CD4-positive, CD25-positive, alpha-beta regulatory T cell (primary cell): ENCODE measurements around the gene SLC16A6. TPM values are rescaled to one million over a fixed set of nuclear protein-coding genes. Genes with fewer than 3 reads are reported as not detected.
"Not testable (repeated sequence)": the region's sequence is repeated elsewhere in the genome, so short reads cannot be mapped to it uniquely, and the experiment has no call there.

Experiments
- ATAC-seq, 2 donors: fragments of 150-1000 bp; cut with Tn5 transposase; one replicate each; pipeline ENCODE4 v1.10.0; 2021; ENCODE audit warnings: low read depth in 2 of 2, moderate number of reproducible peaks in 2 of 2, moderate library complexity in 1 of 2
- DNase-seq, 3 donors: peaks; one replicate each; pipeline versions ENCODE4 v3.0.0 to v3.0.0-alpha.2; 2012 to 2022; ENCODE audit warnings: mixed read lengths in 1 of 3
- H3K27ac ChIP-seq: one replicate; pipeline ENCODE4 v1.7.0; 2013; ENCODE audit warnings: mild to moderate bottlenecking, low read length; ENCODE audit not compliant: insufficient read depth, poor library complexity, severe bottlenecking
- H3K27me3 ChIP-seq: one replicate; pipeline ENCODE4 v1.7.0; 2013; ENCODE audit warnings: low read length; ENCODE audit not compliant: control insufficient read depth, insufficient read depth
- H3K36me3 ChIP-seq: one replicate; pipeline ENCODE4 v1.7.0; 2013; ENCODE audit warnings: mild to moderate bottlenecking, low read length, moderate library complexity; ENCODE audit not compliant: control insufficient read depth, insufficient read depth
- H3K4me1 ChIP-seq: 2 replicates; pipeline ENCODE4 v1.7.0; 2013; ENCODE audit warnings: mild to moderate bottlenecking, low read length; ENCODE audit not compliant: insufficient read depth, control insufficient read depth, poor library complexity, severe bottlenecking
- H3K4me3 ChIP-seq: one replicate; pipeline ENCODE4 v1.7.0; 2013; ENCODE audit warnings: low read depth, mild to moderate bottlenecking, low read length, moderate library complexity
- H3K9me3 ChIP-seq, 2 experiments: 1 replicate in 1 of 2; 2 replicates in 1 of 2; pipeline ENCODE4 v1.7.0; 2013; ENCODE audit warnings: low read length in 2 of 2, mild to moderate bottlenecking in 1 of 2, moderate library complexity in 1 of 2; ENCODE audit not compliant: control insufficient read depth in 2 of 2
- H3K27ac Mint-ChIP-seq, 3 donors: one replicate each; pipeline ENCODE4 v1.8.0; 2020 to 2022; ENCODE audit warnings: mild to moderate bottlenecking in 3 of 3, mixed read lengths in 3 of 3, moderate library complexity in 2 of 3
- H3K27me3 Mint-ChIP-seq: one replicate; pipeline ENCODE4 v1.8.0; 2022; ENCODE audit warnings: mild to moderate bottlenecking, mixed read lengths
- H3K36me3 Mint-ChIP-seq: one replicate; pipeline ENCODE4 v1.8.0; 2020; ENCODE audit warnings: mixed read lengths
- H3K4me1 Mint-ChIP-seq, 4 donors: one replicate each; pipeline ENCODE4 v1.8.0; 2020 to 2022; ENCODE audit warnings: mixed read lengths in 4 of 4, mild to moderate bottlenecking in 1 of 4
- H3K4me3 Mint-ChIP-seq, 4 donors: one replicate each; pipeline ENCODE4 v1.8.0; 2020 to 2022; ENCODE audit warnings: mild to moderate bottlenecking in 4 of 4, mixed read lengths in 4 of 4, moderate library complexity in 3 of 4
- H3K9me3 Mint-ChIP-seq, 7 donors: one replicate each; pipeline ENCODE4 v1.8.0; 2020 to 2022; ENCODE audit warnings: mixed read lengths in 7 of 7, mild to moderate bottlenecking in 3 of 7, moderate library complexity in 2 of 7
- polyA plus RNA-seq, 4 donors: library from polyadenylated mRNA; unstranded; fragments of 300-500 nt; fragmentation: Illumina TruSeq; gene quantifications; one replicate each; pipeline ENCODE4 v1.2.3, GENCODE V29; 2021
- total RNA-seq: library from RNA; stranded (reverse); gene quantifications from one replicate; pipeline ENCODE4 v1.2.3, GENCODE V29; 2022

The SLC16A6 gene
- total and polyA plus RNA-seq, 5 donors from 2014 or later: 1.9 to 11.5 (median 3.0) TPM

DNA sequence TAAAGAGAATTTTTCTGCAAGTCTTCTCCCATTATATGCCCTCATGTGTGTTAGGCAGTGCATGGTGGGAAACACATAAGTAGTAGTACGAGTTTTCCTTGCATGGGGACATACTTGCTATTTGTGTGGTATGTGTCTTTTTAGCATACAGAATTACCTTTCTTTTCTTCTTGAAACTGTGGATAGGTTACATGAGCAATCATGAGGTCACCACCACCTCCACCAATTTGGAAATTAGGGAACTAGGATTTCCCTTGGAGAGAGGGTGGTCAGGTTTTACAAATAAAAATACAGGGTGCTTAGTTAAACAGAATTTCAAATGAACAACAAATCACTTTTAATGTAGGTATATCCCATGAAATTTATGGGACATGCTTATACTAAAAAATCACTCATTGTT lies 59.4 kb downstream of the SLC16A6 start:
- Histone ChIP-seq H3K9me3 (no peaks in the 10 kb centered on the region), H3K4me1 (peaks cover 3% of the 10 kb centered on the region), H3K36me3 (no peaks in the 10 kb centered on the region), H3K4me3 (no peak overlapping the region), H3K27ac (no peak overlapping the region), H3K27me3 (no peaks in the 10 kb centered on the region)
- H3K4me3 Mint-ChIP-seq: no peak overlapping the region
- no peaks in the 10 kb centered on the region for H3K27me3 Mint-ChIP-seq
- H3K9me3 Mint-ChIP-seq: no peaks in the 10 kb centered on the region
- peaks cover 0 to 29% (median 14%) of the 10 kb centered on the region in 4 donors for H3K4me1 Mint-ChIP-seq
- DNase-seq: no peak
- no peak overlapping the region for H3K27ac Mint-ChIP-seq
- no peak for ATAC-seq
- H3K36me3 Mint-ChIP-seq: peaks cover 12% of the 10 kb centered on the region

- H3K27me3 Mint-ChIP-seq: not testable (repeated sequence)
- H3K27ac Mint-ChIP-seq: peak overlapping the region in 2 of 3 donors; percentile 32 to 46
Measured at GRCh38 chr17:68231131-68231530, 59.8 kb downstream of the SLC16A6 start.

DNA sequence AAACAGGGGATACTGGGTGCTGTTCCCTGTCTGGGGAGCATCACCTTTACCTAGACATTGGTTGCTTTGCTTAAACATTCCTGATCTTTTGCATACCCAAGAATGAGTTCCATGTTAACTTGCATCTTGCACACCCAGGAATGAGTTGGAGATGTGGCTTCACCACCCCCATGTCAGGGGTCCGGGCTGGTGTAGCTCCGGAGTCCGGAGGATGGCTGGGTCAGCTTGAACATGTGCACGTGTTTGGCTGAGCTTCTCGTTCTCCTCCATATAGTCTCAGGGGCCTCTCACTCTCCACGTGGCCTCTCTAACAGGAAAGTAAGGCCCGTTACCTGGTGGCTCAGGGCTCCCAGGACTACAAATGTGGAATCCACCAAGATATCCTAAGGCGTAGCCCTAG lies 61.3 kb downstream of the SLC16A6 start:
- H3K27ac ChIP-seq: no peak overlapping the region

More at GRCh38 chr17:68231131-68231530, 59.8 kb downstream of the SLC16A6 start:
- H3K4me1 Mint-ChIP-seq: peaks cover 0 to 29% (median 14%) of the 10 kb centered on the region in 4 donors
- not testable (repeated sequence) for H3K4me1 ChIP-seq, H3K9me3 ChIP-seq, H3K27me3 ChIP-seq, DNase-seq, H3K27ac ChIP-seq, H3K36me3 ChIP-seq, H3K4me3 Mint-ChIP-seq, H3K4me3 ChIP-seq, ATAC-seq, H3K9me3 Mint-ChIP-seq
- peaks cover 12% of the 10 kb centered on the region for H3K36me3 Mint-ChIP-seq

DNA sequence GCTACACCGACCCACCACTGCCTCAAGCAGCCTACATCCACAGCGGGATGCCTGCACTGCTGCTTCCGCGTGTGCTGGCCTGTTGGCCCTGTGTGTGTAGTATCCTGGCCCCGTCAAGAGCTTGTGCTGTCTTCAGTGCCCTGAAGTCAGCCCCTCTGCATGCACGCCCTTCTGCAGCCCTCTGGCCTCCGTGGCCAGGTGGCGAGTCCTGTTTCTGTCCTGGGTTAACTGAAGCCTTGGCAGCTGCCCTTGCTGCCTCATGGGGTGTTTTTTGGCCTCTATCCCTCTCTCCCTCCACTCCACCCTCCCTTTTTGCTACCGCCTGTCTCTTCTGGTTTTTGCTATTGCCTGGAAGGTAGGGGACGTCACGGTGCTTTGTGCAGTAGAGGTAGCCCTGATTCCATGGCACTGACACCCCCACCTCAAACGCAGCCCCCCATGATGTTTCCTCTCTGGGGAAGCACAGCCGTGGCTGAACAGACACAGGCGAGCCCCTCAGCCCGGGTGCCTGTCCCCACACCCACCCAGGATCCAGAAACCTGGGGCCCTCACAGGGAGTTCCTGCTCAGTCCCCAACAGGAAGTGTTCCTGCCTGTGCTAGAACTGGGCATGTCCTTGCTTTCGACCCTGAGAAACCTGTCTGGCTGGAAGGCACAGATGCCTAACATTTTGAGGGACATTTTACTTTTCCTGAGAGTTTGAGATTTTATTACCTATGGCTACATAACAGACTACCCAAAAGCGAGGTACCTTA lies 61.9 kb downstream of the SLC16A6 start:
- Mint-ChIP-seq H3K27me3 (no peaks in the 10 kb centered on the region), H3K27ac (peak overlapping the region in 2 of 3 donors; percentile 29 to 42), H3K36me3 (peaks cover 12% of the 10 kb centered on the region), H3K9me3 (no peaks in the 10 kb centered on the region), H3K4me1 (peaks cover 0 to 18% (median 8%) of the 10 kb centered on the region in 4 donors), H3K4me3 (no peak overlapping the region)
- H3K4me1 ChIP-seq: no peaks in the 10 kb centered on the region
- H3K27me3 ChIP-seq: no peaks in the 10 kb centered on the region
- H3K9me3 ChIP-seq: no peaks in the 10 kb centered on the region
- DNase-seq: no peak
- no peak for ATAC-seq
- no peaks in the 10 kb centered on the region for H3K36me3 ChIP-seq
- no peak overlapping the region for H3K27ac ChIP-seq
- H3K4me3 ChIP-seq: no peak overlapping the region

More for the DNA sequence above, 61.3 kb downstream of the SLC16A6 start:
- ATAC-seq: no peak
- no peak for DNase-seq
- no peaks in the 10 kb centered on the region for H3K36me3 ChIP-seq
- Mint-ChIP-seq H3K4me3 (no peak overlapping the region), H3K27me3 (no peaks in the 10 kb centered on the region), H3K27ac (no peak overlapping the region), H3K36me3 (peaks cover 12% of the 10 kb centered on the region), H3K9me3 (no peaks in the 10 kb centered on the region), H3K4me1 (peaks cover 0 to 18% (median 9%) of the 10 kb centered on the region in 4 donors)
- H3K4me1 ChIP-seq: no peaks in the 10 kb centered on the region
- no peaks in the 10 kb centered on the region for H3K27me3 ChIP-seq
- no peak overlapping the region for H3K4me3 ChIP-seq
- no peaks in the 10 kb centered on the region for H3K9me3 ChIP-seq

DNA sequence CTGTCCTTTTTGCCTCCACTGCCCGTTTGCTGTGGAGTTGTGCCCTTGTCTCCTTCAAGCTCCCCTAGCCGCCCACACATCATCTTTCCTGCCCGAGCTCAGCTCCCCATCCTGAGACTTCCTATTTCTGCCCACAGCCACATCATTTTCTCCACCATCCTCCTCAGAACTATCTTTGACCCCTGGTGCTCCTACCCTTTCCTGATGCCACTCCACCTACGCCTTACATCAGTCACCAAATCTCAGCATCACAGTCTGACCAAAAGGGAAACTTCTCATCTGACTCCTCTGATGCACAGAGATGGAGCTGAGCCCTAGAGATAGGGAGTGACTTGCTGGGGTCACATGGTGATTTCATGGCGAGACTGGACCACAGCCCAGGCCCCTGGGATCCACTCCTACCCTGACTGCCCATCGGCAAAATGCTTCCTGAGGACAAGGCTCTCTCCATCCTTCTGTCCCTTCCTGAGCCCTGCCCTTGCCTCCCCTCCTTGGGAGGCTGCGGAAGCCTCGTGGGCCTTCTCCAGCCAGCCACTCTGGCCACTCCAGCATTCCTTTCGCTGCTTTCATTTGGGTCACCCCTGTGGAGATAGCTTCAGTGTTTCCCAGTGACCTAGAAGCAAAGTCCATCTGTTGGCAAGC lies 62.8 kb downstream of the SLC16A6 start:
- H3K9me3 ChIP-seq, H3K27ac ChIP-seq, H3K27me3 Mint-ChIP-seq, DNase-seq, H3K4me3 Mint-ChIP-seq, H3K27me3 ChIP-seq, ATAC-seq, H3K4me1 ChIP-seq, H3K36me3 ChIP-seq, H3K9me3 Mint-ChIP-seq, H3K4me3 ChIP-seq: not testable (repeated sequence)
- Mint-ChIP-seq H3K27ac (peak overlapping the region in 2 of 3 donors; percentile 15 to 83), H3K36me3 (peaks cover 12% of the 10 kb centered on the region), H3K4me1 (peaks cover 0 to 22% (median 8%) of the 10 kb centered on the region in 4 donors)

- H3K9me3 Mint-ChIP-seq, H3K27me3 ChIP-seq, H3K36me3 ChIP-seq, H3K27me3 Mint-ChIP-seq, H3K4me3 ChIP-seq, ATAC-seq, DNase-seq, H3K4me3 Mint-ChIP-seq, H3K4me1 ChIP-seq, H3K9me3 ChIP-seq, H3K27ac ChIP-seq: not testable (repeated sequence)
- Mint-ChIP-seq H3K27ac (peak overlapping the region in 2 of 3 donors; percentile 62 to 66), H3K4me1 (peaks cover 9 to 33% (median 14%) of the 10 kb centered on the region in 4 donors), H3K36me3 (peaks cover 20% of the 10 kb centered on the region)
Measured at GRCh38 chr17:68225055-68225454, 65.9 kb downstream of the SLC16A6 start.

DNA sequence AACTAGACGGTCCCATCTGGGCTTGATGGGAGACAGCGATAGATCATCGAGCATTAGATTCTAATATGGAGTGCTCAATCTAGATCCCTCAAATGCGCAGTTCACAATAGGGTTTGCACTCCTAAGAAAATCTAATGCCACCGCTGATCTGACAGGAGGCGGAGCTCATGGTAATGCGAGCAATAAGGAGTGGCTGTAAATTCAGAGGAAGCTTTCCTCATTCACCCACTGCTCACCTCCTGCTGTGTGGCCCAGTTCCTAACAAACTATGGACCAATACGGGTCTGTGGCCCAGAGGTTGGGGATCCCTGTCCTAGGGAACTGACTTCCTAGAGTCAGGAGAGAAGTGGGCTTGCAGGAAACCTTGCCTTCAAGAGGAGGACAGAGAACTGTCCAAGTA lies 68.3 kb downstream of the SLC16A6 start:
- H3K4me3 Mint-ChIP-seq: no peak overlapping the region
- no peak overlapping the region for H3K4me3 ChIP-seq
- H3K9me3 ChIP-seq: no peaks in the 10 kb centered on the region
- no peak for DNase-seq
- H3K9me3 Mint-ChIP-seq: no peaks in the 10 kb centered on the region
- H3K36me3 ChIP-seq: peaks cover 15% of the 10 kb centered on the region
- no peak overlapping the region for H3K27ac ChIP-seq
- H3K27me3 Mint-ChIP-seq: no peaks in the 10 kb centered on the region
- peak overlapping the region in 1 of 3 donors; percentile 86 for H3K27ac Mint-ChIP-seq
- H3K27me3 ChIP-seq: no peaks in the 10 kb centered on the region
- peaks cover 7 to 27% (median 13%) of the 10 kb centered on the region in 4 donors for H3K4me1 Mint-ChIP-seq
- peaks cover 19% of the 10 kb centered on the region for H3K36me3 Mint-ChIP-seq
- no peak for ATAC-seq
- H3K4me1 ChIP-seq: no peaks in the 10 kb centered on the region
